HepG2 (cell line): ENCODE measurements around the gene OAS3. TPM values are rescaled to one million over a fixed set of nuclear protein-coding genes. Genes with fewer than 3 reads are reported as not detected.

ENCODE experiments used
- FUBP1 ChIP-seq: sonication (generic); formaldehyde crosslinking; IDR thresholded peaks from 2 replicates; pipeline ENCODE4 v1.5.1; 2020; ENCODE audit warnings: missing genetic modification reagents, mild to moderate bottlenecking, borderline replicate concordance
- NR2F2 ChIP-seq: IDR thresholded peaks from 2 replicates; pipeline ENCODE4 v1.6.1; 2012; ENCODE audit warnings: low read depth, inconsistent platforms, borderline replicate concordance
- NR2F6 ChIP-seq, 2 experiments: IDR thresholded peaks; 2 replicates each; pipeline ENCODE4 v1.6.1; 2016; ENCODE audit warnings: antibody characterized with exemption in 1 of 2, mild to moderate bottlenecking in 1 of 2
- PITX1 ChIP-seq: sonication (generic); formaldehyde crosslinking; IDR thresholded peaks from 2 replicates; pipeline ENCODE4 v1.5.1; 2020; ENCODE audit warnings: mild to moderate bottlenecking, missing genetic modification reagents
- THAP7 ChIP-seq: sonication (generic); formaldehyde crosslinking; IDR thresholded peaks from 2 replicates; pipeline ENCODE4 v1.8.1; 2023; ENCODE audit warnings: mild to moderate bottlenecking, missing genetic modification reagents
- ZKSCAN1 ChIP-seq: fragments of 150-350 bp; IDR thresholded peaks from 2 replicates; pipeline ENCODE4 v1.6.1; 2014; ENCODE audit warnings: low read length
- ZNF318 ChIP-seq: sonication (generic); formaldehyde crosslinking; IDR thresholded peaks from 2 replicates; pipeline ENCODE4 v1.4.0; 2020; ENCODE audit warnings: mild to moderate bottlenecking, missing genetic modification reagents
- ZNF503 ChIP-seq: sonication (generic); formaldehyde crosslinking; IDR thresholded peaks from 2 replicates; pipeline ENCODE4 v1.4.0; 2020; ENCODE audit warnings: missing genetic modification reagents
- ZNF512B ChIP-seq: sonication (generic); formaldehyde crosslinking; IDR thresholded peaks from 2 replicates; pipeline ENCODE4 v1.5.1; 2020; ENCODE audit warnings: missing genetic modification reagents, mild to moderate bottlenecking, borderline replicate concordance
- ZNF614 ChIP-seq: IDR thresholded peaks from 2 replicates; pipeline ENCODE4 v1.6.1; 2018; ENCODE audit warnings: missing biosample characterization, missing genetic modification reagents, inconsistent platforms, borderline replicate concordance
- ZNF678 ChIP-seq: sonication (generic); formaldehyde crosslinking; IDR thresholded peaks from 2 replicates; pipeline ENCODE4 v1.4.0; 2020; ENCODE audit warnings: mild to moderate bottlenecking, missing genetic modification reagents
- ZNF773 ChIP-seq: sonication (generic); formaldehyde crosslinking; IDR thresholded peaks from 2 replicates; pipeline ENCODE4 v1.4.0; 2020; ENCODE audit warnings: missing genetic modification reagents, borderline replicate concordance
- polyA plus RNA-seq, 8 experiments: library from polyadenylated mRNA; depleted of rRNA in 3 of 8; stranded (reverse) in 7 of 8; unstranded in 1 of 8; fragments of >200 nt; fragmentation: Illumina TruSeq in 4 of 8; extraction: Trizol in 4 of 8; gene quantifications; 2 replicates each; pipeline versions ENCODE4 v1.2.1 to v1.2.3, GENCODE V29; 2011 to 2016; ENCODE audit warnings: low read depth in 4 of 8, missing spikeins in 1 of 8, mixed read lengths in 1 of 8; ENCODE audit not compliant: insufficient read depth in 1 of 8
- total RNA-seq, 5 experiments: library from RNA; depleted of rRNA; stranded (reverse); fragments of >200 nt; fragmentation: Illumina TruSeq; extraction: Trizol; gene quantifications; 2 replicates each; pipeline ENCODE4 v1.2.3, GENCODE V29; 2016; ENCODE audit warnings: low read depth in 1 of 5

The OAS3 gene
- total and polyA plus RNA-seq, 2 of the 13 experiments (the other 11 are each of a cell fraction or from before 2014, with no cell fraction given): 4.8 to 10.5 TPM

- no peak for TF ChIP-seq ZNF773 (CRISPR knock-in tag)
- TF ChIP-seq ZNF678 (CRISPR knock-in tag): no peak
- 0 out of 2 replicates have a peak, but pooled peaks have one; percentile 32 for TF ChIP-seq ZNF318 (CRISPR knock-in tag)
- TF ChIP-seq ZKSCAN1: no peak
- TF ChIP-seq ZNF614 (CRISPR knock-in tag): no peak
- no peak for TF ChIP-seq THAP7 (CRISPR knock-in tag)
- no peak for TF ChIP-seq ZNF512B (CRISPR knock-in tag)
- TF ChIP-seq FUBP1 (CRISPR knock-in tag): no peak
- peak; percentile 38; the same call in 1 of the 2 replicates for TF ChIP-seq NR2F6 (IDR thresholded peaks at IDR 0.05)
- TF ChIP-seq NR2F6 (CRISPR knock-in tag; IDR thresholded peaks at IDR 0.05): peak; percentile 58; the same call in 1 of the 2 replicates
- no peak for TF ChIP-seq ZNF503
- TF ChIP-seq PITX1 (CRISPR knock-in tag): peak; percentile 72; the same call in 1 of the 2 replicates
- TF ChIP-seq NR2F2: no peak
These were observed 13.3 kb upstream of the OAS3 start (continued) for GRCh38 chr12:112924986-112925385.
